ENCODE measurements around the gene ILF2. TPM values are rescaled to one million over a fixed set of nuclear protein-coding genes. Genes with fewer than 3 reads are reported as not detected.

Gene ILF2
- polyA plus RNA-seq, 1 donor (not counting 4 experiments of a cell fraction or from before 2014, with no cell fraction given) = 232 TPM

- Histone ChIP-seq H3K27me3 (ENCODE audit: control insufficient read depth, extremely low read depth, insufficient read depth, low read length) (no peaks in the 10 kb centered on the region), H3K9me1 (ENCODE audit: control insufficient read depth, extremely low read depth, insufficient read depth, low read length) (no peaks in the 10 kb centered on the region), H3K4me2 (ENCODE audit: control insufficient read depth, extremely low read depth, insufficient read depth, low read depth, low read length) (no peak overlapping the region), H4K20me1 (ENCODE audit: control insufficient read depth, extremely low read depth, insufficient read depth, low read length) (no peaks in the 10 kb centered on the region), H3K79me2 (ENCODE audit: control insufficient read depth, insufficient read depth, low read length) (no peaks in the 10 kb centered on the region), H3K4me3 (ENCODE audit: control insufficient read depth in 2 of 3, extremely low read depth in 1 of 3, insufficient read depth in 2 of 3, low read depth in 1 of 3, low read length in 3 of 3) (no peak overlapping the region), H3K9ac (ENCODE audit: control insufficient read depth, extremely low read depth, insufficient read depth, low read length) (no peak overlapping the region), H3K4me1 (ENCODE audit: control insufficient read depth, extremely low read depth, insufficient read depth, low read length) (peaks cover 8% of the 10 kb centered on the region), H3K36me3 (ENCODE audit: control insufficient read depth in 2 of 2, extremely low read depth in 1 of 2, insufficient read depth in 2 of 2, low read length in 2 of 2) (peaks cover 1 to 16% of the 10 kb centered on the region in 2 experiments), H3K27ac (ENCODE audit: control insufficient read depth, insufficient read depth, low read length) (no peak overlapping the region), H3K9me3 (ENCODE audit: control insufficient read depth, low read depth, low read length) (no peaks in the 10 kb centered on the region), H2AFZ (ENCODE audit: control insufficient read depth, low read length) (no peak overlapping the region)
- dilution Hi-C loops (cut with MboI; ENCODE audit: extremely low pct_ligation_motif_present, low sequenced_read_pairs) = no loop called here
- DNase-seq (ENCODE audit: low read depth, low spot score) = no peak
- TF ChIP-seq CTCF (optimal IDR thresholded peaks at IDR 0.05 in 1 of 3, IDR thresholded peaks at IDR 0.05 in 1 of 3, conservative IDR thresholded peaks at IDR 0.05 in 1 of 3; ENCODE audit: extremely low read depth in 1 of 3, insufficient read depth in 2 of 3, low read length in 3 of 3) = no peak
- no peak for TF ChIP-seq EZH2 (IDR thresholded peaks at IDR 0.05; ENCODE audit: low read length)
- FAIRE-seq = no peak
These were observed 20.9 kb downstream of the ILF2 start for GRCh38 chr1:153649863-153650235.

- Histone ChIP-seq H3K4me3 (ENCODE audit: control insufficient read depth in 2 of 3, extremely low read depth in 1 of 3, insufficient read depth in 2 of 3, low read depth in 1 of 3, low read length in 3 of 3) (no peak overlapping the region), H3K9ac (ENCODE audit: control insufficient read depth, extremely low read depth, insufficient read depth, low read length) (no peak overlapping the region), H3K9me3 (ENCODE audit: control insufficient read depth, low read depth, low read length) (no peaks in the 10 kb centered on the region), H3K4me1 (ENCODE audit: control insufficient read depth, extremely low read depth, insufficient read depth, low read length) (peaks cover 8% of the 10 kb centered on the region), H2AFZ (ENCODE audit: control insufficient read depth, low read length) (no peak overlapping the region), H3K27ac (ENCODE audit: control insufficient read depth, insufficient read depth, low read length) (no peak overlapping the region), H3K79me2 (ENCODE audit: control insufficient read depth, insufficient read depth, low read length) (no peaks in the 10 kb centered on the region), H3K36me3 (ENCODE audit: control insufficient read depth in 2 of 2, extremely low read depth in 1 of 2, insufficient read depth in 2 of 2, low read length in 2 of 2) (peaks cover 3 to 18% of the 10 kb centered on the region in 2 experiments), H3K4me2 (ENCODE audit: control insufficient read depth, extremely low read depth, insufficient read depth, low read depth, low read length) (no peak overlapping the region), H4K20me1 (ENCODE audit: control insufficient read depth, extremely low read depth, insufficient read depth, low read length) (no peaks in the 10 kb centered on the region), H3K9me1 (ENCODE audit: control insufficient read depth, extremely low read depth, insufficient read depth, low read length) (no peaks in the 10 kb centered on the region), H3K27me3 (ENCODE audit: control insufficient read depth, extremely low read depth, insufficient read depth, low read length) (no peaks in the 10 kb centered on the region)
- FAIRE-seq (no peak), DNase-seq (ENCODE audit: low read depth, low spot score) (no peak)
- TF ChIP-seq EZH2 (IDR thresholded peaks at IDR 0.05; ENCODE audit: low read length) (no peak), CTCF (optimal IDR thresholded peaks at IDR 0.05 in 1 of 3, IDR thresholded peaks at IDR 0.05 in 1 of 3, conservative IDR thresholded peaks at IDR 0.05 in 1 of 3; ENCODE audit: extremely low read depth in 1 of 3, insufficient read depth in 2 of 3, low read length in 3 of 3) (no peak)
- dilution Hi-C loops (cut with MboI; ENCODE audit: extremely low pct_ligation_motif_present, low sequenced_read_pairs) = no loop called here
These were observed 21.5 kb downstream of the ILF2 start for GRCh38 chr1:153649137-153649862.

All from keratinocyte (primary cell).